COLO668 (cell line): ENCODE data around the gene SNAPIN.

ENCODE experiments used
- DNase-seq: peaks from one replicate; lab custom pipeline; 2025; ENCODE audit not compliant: unreplicated experiment; lab: John Stamatoyannopoulos, UW

Gene SNAPIN

GRCh38 chr1:153658400-153659174 is at the start of gene SNAPIN:
SNAPIN (plus strand) TSS chr1:153658703; CDS start chr1:153658744, 41 bp downstream.
- peak; percentile 93 for DNase-seq

- peak; percentile 65 for DNase-seq
Observed at GRCh38 chr1:153608742-153609584, 49.5 kb upstream of the SNAPIN start.

GRCh38 chr1:153609585-153609907 is 49.0 kb upstream of the SNAPIN start:
- DNase-seq: no peak

- DNase-seq: no peak
Observed at GRCh38 chr1:153610334-153610733, 48.2 kb upstream of the SNAPIN start.

GRCh38 chr1:153610811-153611301 is 47.6 kb upstream of the SNAPIN start:
- DNase-seq: no peak

- no peak for DNase-seq
Observed at GRCh38 chr1:153611356-153611755, 47.1 kb upstream of the SNAPIN start.

GRCh38 chr1:153612111-153612754 is 46.3 kb upstream of the SNAPIN start:
- DNase-seq: no peak

GRCh38 chr1:153612755-153613331 is 45.7 kb upstream of the SNAPIN start, which contains the start of gene S100A16:
S100A16 (minus strand) TSS chr1:153613137; CDS start chr1:153608151, 4,986 bp downstream.
- DNase-seq: no peak

- DNase-seq: no peak
Observed at GRCh38 chr1:153613406-153613805, 45.1 kb upstream of the SNAPIN start.

- no peak for DNase-seq
Observed at GRCh38 chr1:153614189-153614900, 44.2 kb upstream of the SNAPIN start.

GRCh38 chr1:153614906-153615305 is 43.6 kb upstream of the SNAPIN start:
- no peak for DNase-seq

GRCh38 chr1:153615406-153615805 is 43.1 kb upstream of the SNAPIN start:
- DNase-seq: no peak

- DNase-seq: peak; percentile 10
Observed at GRCh38 chr1:153616144-153616916, 42.2 kb upstream of the SNAPIN start, which contains the start of gene S100A14. S100A14 (minus strand) TSS chr1:153616325; CDS start chr1:153615858, 467 bp downstream.

- no peak for DNase-seq
Observed at GRCh38 chr1:153616917-153617311, 41.6 kb upstream of the SNAPIN start.

GRCh38 chr1:153617663-153618062 is 40.8 kb upstream of the SNAPIN start:
- DNase-seq: peak; percentile 87

- no peak for DNase-seq
Observed at GRCh38 chr1:153619171-153619570, 39.3 kb upstream of the SNAPIN start.

- no peak for DNase-seq
Observed at GRCh38 chr1:153623101-153623500, 35.4 kb upstream of the SNAPIN start.

GRCh38 chr1:153624965-153625611 is 33.4 kb upstream of the SNAPIN start:
- DNase-seq: no peak

- DNase-seq: no peak
Observed at GRCh38 chr1:153626477-153626903, 32.0 kb upstream of the SNAPIN start.
